HG03520 (cell line): ENCODE measurements around the gene MET.

Source experiments
- ATAC-seq: cut with Tn5 transposase; IDR thresholded peaks from one replicate; pipeline ENCODE4 v1.9.1; 2021; ENCODE audit warnings: mild to moderate bottlenecking, moderate library complexity; ENCODE audit not compliant: unreplicated experiment

The MET gene

GRCh38 chr7:116726149-116726548, 54.2 kb downstream of the MET start:
- no peak for ATAC-seq

DNA sequence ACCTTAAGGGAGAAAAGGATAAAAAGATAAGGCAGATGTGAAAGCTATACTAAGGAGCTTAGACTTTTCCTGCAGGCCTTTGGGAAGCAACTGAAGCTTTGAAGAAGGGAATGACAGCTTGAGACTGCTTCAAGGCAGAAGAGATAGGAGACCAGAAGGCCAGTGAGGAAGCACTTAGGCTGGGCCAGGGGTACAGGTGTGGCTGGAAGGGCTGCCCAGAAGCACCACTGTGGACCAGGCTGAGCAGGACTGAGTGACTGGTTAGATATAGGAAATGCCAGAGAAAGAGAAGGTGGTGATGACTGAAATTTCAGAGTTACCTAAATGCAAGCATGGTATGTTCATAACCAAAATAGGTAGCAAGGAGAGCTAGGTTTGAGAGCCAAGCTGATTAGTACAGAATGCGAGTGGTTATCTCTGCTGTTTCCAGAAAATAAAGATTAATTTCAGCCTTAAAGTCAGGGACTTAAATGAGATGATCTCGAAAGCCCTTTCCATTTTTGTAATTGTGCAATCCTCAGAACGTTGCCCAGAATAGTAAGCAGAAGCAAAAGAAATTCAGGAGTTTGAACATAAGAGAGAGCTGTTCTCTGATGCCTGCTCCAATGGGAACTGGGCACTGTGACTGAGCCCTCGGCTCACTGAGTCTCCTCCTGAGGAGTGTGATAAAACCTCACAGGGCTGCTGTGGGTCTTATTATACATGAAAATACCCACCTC, 54.9 kb downstream of the MET start:
- ATAC-seq: no peak

DNA sequence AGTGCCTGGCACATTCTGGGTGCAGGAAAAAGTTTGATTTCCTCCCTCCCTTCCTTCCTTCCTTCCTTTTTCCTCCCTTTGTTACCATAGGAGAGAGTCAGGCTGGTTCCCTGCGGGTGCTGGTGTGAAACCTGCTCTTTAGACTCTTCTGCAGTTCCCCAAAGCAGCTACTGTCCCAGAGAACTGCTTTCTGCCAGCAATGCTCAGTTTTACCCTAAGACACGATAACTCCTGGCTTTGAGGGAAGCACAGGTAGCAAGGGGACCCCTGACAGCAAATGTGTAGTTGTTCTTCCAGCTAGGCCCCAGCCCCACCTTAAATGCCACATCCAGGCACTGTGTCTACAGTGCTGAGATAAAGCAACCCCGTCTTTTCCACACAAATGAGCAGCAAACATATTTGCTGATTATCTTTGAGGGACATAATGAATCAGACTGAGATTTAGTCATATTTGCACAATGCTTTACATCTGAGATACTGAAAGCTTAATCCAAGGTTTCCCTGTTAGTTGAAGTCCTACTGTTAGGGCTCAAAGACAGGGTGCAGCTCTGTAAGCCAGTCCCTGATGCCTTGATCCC, 55.5 kb downstream of the MET start:
- ATAC-seq: no peak

DNA sequence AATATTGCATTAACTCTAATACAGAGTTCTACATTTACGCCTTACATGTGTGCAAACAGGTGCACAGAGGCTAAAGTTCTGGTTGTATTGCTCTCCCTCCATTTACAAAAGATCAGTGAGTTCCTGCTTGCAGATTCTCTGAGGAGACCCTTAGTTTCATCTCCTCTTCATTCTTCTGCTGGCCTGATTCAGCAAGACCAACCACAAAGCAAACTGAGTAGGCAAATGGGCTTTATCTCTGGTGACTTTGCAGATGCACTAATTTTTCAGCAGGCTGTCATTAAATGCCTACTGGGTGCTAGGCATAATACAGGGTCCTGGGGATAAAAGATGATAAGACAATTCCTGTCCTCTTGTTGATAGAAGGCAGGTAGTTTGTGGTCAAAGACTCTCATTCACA, 56.4 kb downstream of the MET start:
- no peak for ATAC-seq

- ATAC-seq: no peak
Measured at GRCh38 chr7:116730097-116731022, 58.4 kb downstream of the MET start.

- ATAC-seq: no peak
Measured at GRCh38 chr7:116731023-116731395, 59.0 kb downstream of the MET start.

GRCh38 chr7:116731445-116732335, 59.7 kb downstream of the MET start:
- ATAC-seq: no peak

GRCh38 chr7:116732788-116733694, 61.0 kb downstream of the MET start:
- ATAC-seq: no peak

GRCh38 chr7:116733924-116734580, 62.1 kb downstream of the MET start:
- no peak for ATAC-seq

DNA sequence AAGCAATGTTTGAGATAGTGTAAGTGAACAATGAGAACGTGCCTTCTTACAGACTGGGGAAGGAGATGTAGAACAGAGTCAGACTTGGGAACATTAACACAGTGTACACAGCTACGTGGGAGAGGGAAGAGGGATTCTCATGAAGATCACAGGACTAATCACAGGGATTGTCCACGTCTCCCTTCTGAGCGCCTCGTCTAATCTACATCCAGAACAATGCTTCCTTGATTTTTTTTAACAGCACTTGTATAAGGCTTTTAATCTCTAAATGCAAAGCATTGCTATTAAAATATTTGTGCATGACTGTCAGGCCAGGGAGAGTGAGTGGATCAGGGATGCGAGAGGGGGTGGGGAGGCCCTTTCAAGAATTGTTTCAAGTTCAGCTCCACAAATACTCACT, 62.7 kb downstream of the MET start:
- ATAC-seq: no peak

DNA sequence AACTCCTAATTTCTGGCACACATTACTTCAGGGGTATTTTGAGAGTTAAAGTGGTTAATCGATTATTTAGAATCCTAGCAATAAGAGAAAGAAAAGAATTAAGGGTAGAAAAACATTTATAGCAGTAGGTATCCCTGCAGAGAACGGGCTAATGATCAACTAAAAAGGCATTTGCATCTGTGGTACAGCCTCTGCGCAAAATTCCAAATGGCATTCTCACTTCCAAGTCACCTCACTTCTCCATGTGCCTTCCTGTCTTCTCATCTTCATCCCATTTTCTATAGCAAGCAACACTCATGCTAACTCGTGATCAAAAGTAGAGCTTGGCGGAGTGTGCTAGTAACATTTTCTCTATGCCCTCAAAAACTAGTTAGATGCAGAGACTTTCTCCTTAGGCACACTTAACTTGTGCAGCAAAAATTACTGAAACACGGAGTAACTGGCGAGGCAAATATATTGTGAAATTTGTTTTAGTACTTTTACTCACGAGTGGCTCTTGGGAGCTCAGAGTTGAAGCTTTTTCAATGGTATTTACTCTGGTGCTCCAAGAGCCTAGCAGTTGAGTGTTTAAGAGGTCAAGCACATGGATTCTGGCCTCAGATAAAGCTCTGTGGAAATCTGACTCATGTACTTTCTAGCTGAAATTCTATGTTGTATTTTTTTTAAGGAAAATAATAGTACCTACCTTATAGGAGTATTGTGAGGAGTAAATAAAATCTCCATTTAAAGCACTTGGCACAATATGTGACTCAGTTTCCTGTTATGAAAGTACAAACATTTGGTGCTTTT, 65.1 kb downstream of the MET start:
- no peak for ATAC-seq

- no peak for ATAC-seq
Measured at GRCh38 chr7:116738378-116738777, 66.4 kb downstream of the MET start.

DNA sequence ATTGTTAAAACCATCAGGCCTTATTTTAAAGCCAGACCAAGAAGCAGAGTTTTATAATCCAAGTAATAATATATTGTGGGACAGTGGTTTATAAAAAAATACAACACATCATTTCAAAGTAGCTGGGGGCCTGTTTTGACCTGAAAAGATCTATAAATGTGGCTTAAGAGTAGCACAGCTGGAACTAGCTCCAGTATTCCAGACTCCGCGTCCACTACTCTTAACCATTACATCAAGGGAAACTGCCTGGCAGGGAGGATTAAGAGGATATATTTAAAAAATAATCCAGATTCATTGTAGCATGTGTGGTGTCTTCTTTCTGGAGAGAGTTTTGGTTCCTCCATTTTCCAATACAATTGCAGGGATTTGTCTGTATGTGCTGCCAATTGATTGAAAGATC, 67.3 kb downstream of the MET start:
- no peak for ATAC-seq

DNA sequence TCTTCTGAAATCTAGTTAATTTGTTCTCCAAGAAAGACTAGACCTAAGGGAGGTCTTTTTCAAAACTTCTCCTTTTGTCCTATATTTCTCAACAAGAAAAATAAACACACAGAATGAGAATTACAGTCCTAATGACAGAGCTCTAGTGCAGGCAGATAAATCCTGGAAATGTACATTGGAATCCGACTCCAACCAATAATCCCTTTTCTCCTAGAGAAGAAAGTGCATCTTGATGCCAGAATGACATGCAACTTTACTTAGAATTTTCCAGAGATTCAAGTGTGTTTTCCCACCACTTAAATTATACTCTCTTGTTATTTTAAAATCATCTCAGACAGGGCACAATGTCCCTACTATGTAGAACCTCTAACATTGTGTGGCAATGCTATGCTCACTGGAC, 68.2 kb downstream of the MET start:
- ATAC-seq: no peak

DNA sequence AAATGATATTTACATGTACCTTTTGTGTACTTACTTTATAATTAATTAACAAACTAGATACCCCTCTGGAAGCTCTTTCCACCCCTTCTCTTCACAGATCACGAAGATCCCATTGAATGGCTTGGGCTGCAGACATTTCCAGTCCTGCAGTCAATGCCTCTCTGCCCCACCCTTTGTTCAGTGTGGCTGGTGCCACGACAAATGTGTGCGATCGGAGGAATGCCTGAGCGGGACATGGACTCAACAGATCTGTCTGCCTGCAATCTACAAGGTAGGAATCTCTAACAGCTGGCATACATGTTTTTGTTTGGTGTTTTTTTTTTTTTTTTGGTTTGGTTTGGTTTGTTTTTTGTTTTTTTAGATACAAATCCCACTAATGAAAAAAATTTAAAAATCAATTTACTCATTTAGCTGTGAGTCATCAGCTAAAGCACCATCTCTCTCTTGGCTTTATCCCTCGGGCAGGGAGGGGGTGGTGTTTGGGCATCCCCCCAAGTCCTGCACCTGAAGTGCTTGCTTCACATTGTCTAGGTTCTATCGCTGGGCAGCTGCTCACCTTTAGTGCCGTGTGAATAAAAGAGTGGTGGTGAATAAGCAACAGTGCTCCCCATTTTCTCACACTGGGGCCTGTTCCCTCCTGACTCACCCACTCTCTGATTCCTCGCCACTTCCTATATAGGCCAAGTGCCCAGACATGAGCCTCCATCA, 68.9 kb downstream of the MET start:
- no peak for ATAC-seq

- ATAC-seq: no peak
Measured at GRCh38 chr7:116741625-116742316, 69.8 kb downstream of the MET start.

GRCh38 chr7:116742641-116743040, 70.6 kb downstream of the MET start:
- no peak for ATAC-seq
